DOHH2 (cell line): ENCODE results near the gene METTL24.

ENCODE experiments used
- H3F3A ChIP-seq: fragments of 200-600 bp; sonication (generic), shearing (Covaris generic); 2 replicates; pipeline ENCODE4 v1.6.0; 2016; ENCODE audit warnings: antibody characterized with exemption, mild to moderate bottlenecking; ENCODE audit not compliant: control insufficient read depth, insufficient read depth
- H3K27ac ChIP-seq: fragments of 200-600 bp; sonication (generic); 2 replicates; pipeline ENCODE4 v1.5.1; 2014; ENCODE audit warnings: low read depth, mild to moderate bottlenecking, low read length, moderate library complexity
- H3K27me3 ChIP-seq: fragments of 200-600 bp; sonication (generic); 2 replicates; pipeline ENCODE4 v1.6.1; 2014; ENCODE audit warnings: mild to moderate bottlenecking, low read length, mixed read lengths; ENCODE audit not compliant: control insufficient read depth
- H3K36me3 ChIP-seq: fragments of 200-600 bp; sonication (generic); 2 replicates; pipeline ENCODE4 v1.6.1; 2014; ENCODE audit warnings: mild to moderate bottlenecking, low read length, moderate library complexity, mixed read lengths; ENCODE audit not compliant: control insufficient read depth
- H3K4me1 ChIP-seq: fragments of 200-600 bp; sonication (generic); 2 replicates; pipeline ENCODE4 v1.6.1; 2014; ENCODE audit warnings: mild to moderate bottlenecking, low read length, mixed read lengths; ENCODE audit not compliant: control insufficient read depth
- H3K4me2 ChIP-seq: fragments of 200-600 bp; sonication (generic); 2 replicates; pipeline ENCODE4 v1.6.0; 2014; ENCODE audit warnings: mild to moderate bottlenecking, low read length, moderate library complexity
- H3K4me3 ChIP-seq: fragments of 200-600 bp; sonication (generic); 2 replicates; pipeline ENCODE4 v1.5.1; 2014; ENCODE audit warnings: mild to moderate bottlenecking, low read length, mixed read lengths
- H3K79me2 ChIP-seq: fragments of 200-600 bp; sonication (generic); 2 replicates; pipeline ENCODE4 v1.6.1; 2014; ENCODE audit warnings: mild to moderate bottlenecking, low read length, mixed read lengths; ENCODE audit not compliant: control insufficient read depth
- H3K9me2 ChIP-seq: fragments of 200-600 bp; sonication (generic); replicated peaks from 2 replicates; pipeline ENCODE4 v1.6.1; 2014; ENCODE audit warnings: mild to moderate bottlenecking, low read length, mixed read lengths; ENCODE audit not compliant: control insufficient read depth
- H3K9me3 ChIP-seq: fragments of 200-600 bp; sonication (generic); 2 replicates; pipeline ENCODE4 v1.6.1; 2014; ENCODE audit warnings: antibody characterized with exemption, low read length, mixed read lengths; ENCODE audit not compliant: control insufficient read depth, insufficient read depth
- H4K20me1 ChIP-seq: fragments of 200-600 bp; sonication (generic); 2 replicates; pipeline ENCODE4 v1.6.0; 2014; ENCODE audit warnings: low read depth, mild to moderate bottlenecking, antibody characterized with exemption, low read length, moderate library complexity; ENCODE audit not compliant: control insufficient read depth, insufficient read depth
- CTCF ChIP-seq: fragments of 200-600 bp; sonication (generic); IDR thresholded peaks from one replicate; pipeline ENCODE4 v1.5.1; 2014; ENCODE audit warnings: antibody characterized with exemption, mild to moderate bottlenecking, low read depth, low read length; ENCODE audit not compliant: poor library complexity, severe bottlenecking
- EZH2phosphoT487 ChIP-seq: fragments of 200-600 bp; sonication (generic); IDR thresholded peaks from 2 replicates; pipeline ENCODE4 v1.6.1; 2017; ENCODE audit warnings: borderline replicate concordance, mild to moderate bottlenecking, antibody characterized with exemption, low read length, moderate library complexity, mixed read lengths

The METTL24 gene

GRCh38 chr6:110287462-110288341, 70.4 kb downstream of the METTL24 start:
- TF ChIP-seq EZH2phosphoT487 (no peak), CTCF (no peak)
- H3K9me2 ChIP-seq, result no peaks in the 10 kb centered on the region
- H3K4me2 ChIP-seq, result no peak overlapping the region
- 0 out of 2 replicates have a peak, but pooled peaks cover 4% of the 10 kb centered on the region for H3K9me3 ChIP-seq
- H3K27ac ChIP-seq, result no peak overlapping the region
- no peaks in the 10 kb centered on the region for H3F3A ChIP-seq
- H3K4me3 ChIP-seq, result no peak overlapping the region
- no peaks in the 10 kb centered on the region for H3K79me2 ChIP-seq
- H3K36me3 ChIP-seq, result no peaks in the 10 kb centered on the region
- H4K20me1 ChIP-seq, result no peaks in the 10 kb centered on the region
- H3K4me1 ChIP-seq, result no peaks in the 10 kb centered on the region
- H3K27me3 ChIP-seq, result peaks cover 3% of the 10 kb centered on the region; the same call in 1 of the 2 replicates

DNA sequence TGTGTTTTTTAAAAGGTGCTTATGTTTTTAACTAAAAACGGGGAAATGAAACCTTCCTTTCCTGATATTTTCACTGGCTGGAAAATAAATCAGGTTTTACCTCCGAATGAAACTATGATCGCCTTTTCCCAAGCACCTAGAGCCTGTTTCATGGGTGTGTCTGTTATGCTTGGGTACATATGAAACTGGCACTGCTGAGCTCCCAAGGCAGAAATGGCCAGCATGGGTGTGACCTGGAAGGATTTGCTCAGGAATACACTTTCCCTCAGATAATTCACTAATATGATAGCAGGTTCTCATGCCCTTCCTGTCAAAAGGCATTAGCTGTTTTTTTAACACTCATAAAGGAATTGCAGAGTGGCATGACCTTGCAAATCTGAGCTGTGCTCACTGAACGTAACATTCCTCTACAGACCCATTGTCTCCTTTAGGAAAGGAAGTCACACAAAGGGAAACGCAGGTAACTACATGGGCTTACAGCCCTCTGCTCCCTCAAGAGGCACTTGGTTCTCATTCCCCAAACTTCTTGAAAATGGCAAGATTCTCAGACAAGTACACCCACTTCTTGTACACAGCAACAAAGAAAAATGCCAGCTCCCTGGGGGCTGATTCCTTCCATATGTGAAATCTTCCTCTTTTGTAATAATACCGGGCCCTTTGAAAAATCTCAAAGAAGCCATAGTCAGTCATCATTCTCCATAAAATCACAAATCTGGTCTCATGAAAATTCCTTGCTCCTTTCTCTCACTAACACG, 72.7 kb downstream of the METTL24 start:
- H3K4me2 ChIP-seq, result no peak overlapping the region
- no peak overlapping the region for H3K27ac ChIP-seq
- no peaks in the 10 kb centered on the region for H4K20me1 ChIP-seq
- no peak overlapping the region for H3K4me3 ChIP-seq
- no peaks in the 10 kb centered on the region for H3K9me2 ChIP-seq
- no peaks in the 10 kb centered on the region for H3K9me3 ChIP-seq
- no peaks in the 10 kb centered on the region for H3F3A ChIP-seq
- H3K79me2 ChIP-seq, result no peaks in the 10 kb centered on the region
- H3K4me1 ChIP-seq, result no peaks in the 10 kb centered on the region
- no peaks in the 10 kb centered on the region for H3K36me3 ChIP-seq
- TF ChIP-seq CTCF, result no peak
- no peaks in the 10 kb centered on the region for H3K27me3 ChIP-seq

DNA sequence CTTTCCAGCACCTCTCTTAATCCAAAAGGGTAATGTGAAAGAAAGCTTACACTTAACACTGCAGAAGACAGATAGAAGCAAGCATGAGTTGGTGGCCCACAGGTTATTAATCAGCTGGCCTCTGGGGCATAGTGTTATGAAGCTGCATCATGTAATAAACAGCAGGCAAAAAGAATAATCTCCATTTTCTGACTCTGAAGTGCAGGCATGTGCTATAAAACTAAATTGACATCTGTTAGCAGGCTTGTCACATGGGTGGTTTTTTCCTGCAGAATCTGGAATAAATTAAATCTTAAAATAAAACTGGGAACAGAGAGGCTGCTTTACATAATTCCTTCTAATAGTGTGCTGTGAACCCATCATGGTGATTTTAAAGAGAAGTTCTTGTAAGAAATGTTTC, 73.3 kb downstream of the METTL24 start:
- no peak for TF ChIP-seq CTCF
- no peak for TF ChIP-seq EZH2phosphoT487
- Histone ChIP-seq H3K9me2 (no peaks in the 10 kb centered on the region), H3K4me2 (no peak overlapping the region), H3K36me3 (no peaks in the 10 kb centered on the region), H3K27ac (no peak overlapping the region), H3K79me2 (no peaks in the 10 kb centered on the region), H3K4me3 (no peak overlapping the region), H3K27me3 (no peaks in the 10 kb centered on the region), H3K4me1 (no peaks in the 10 kb centered on the region), H4K20me1 (no peaks in the 10 kb centered on the region), H3F3A (no peaks in the 10 kb centered on the region), H3K9me3 (no peaks in the 10 kb centered on the region)
